Activated CD4-positive, alpha-beta T cell treated with anti-CD3 and anti-CD28 coated beads, Interleukin-10, Interleukin-2, amounts not matched to agents 100 ng/mL and 50 ng/mL, durations not matched to agents 16 hours and 8 hours (primary cell): Measurements from ENCODE around the gene CCDC127.

Experiments used
- DNase-seq: peaks from one replicate; pipeline ENCODE4 v3.0.0-alpha.2; 2020

The CCDC127 gene

GRCh38 chr5:187617-188451, 30.1 kb downstream of the CCDC127 start:
- no peak for DNase-seq

GRCh38 chr5:187042-187431, 30.9 kb downstream of the CCDC127 start:
- DNase-seq: no peak

GRCh38 chr5:186091-187041, 31.6 kb downstream of the CCDC127 start:
- DNase-seq: no peak

GRCh38 chr5:185095-186070, 32.6 kb downstream of the CCDC127 start:
- no peak for DNase-seq

GRCh38 chr5:184471-184870, 33.5 kb downstream of the CCDC127 start:
- no peak for DNase-seq

- no peak for DNase-seq
Measured at GRCh38 chr5:182126-182525, 35.8 kb downstream of the CCDC127 start.

GRCh38 chr5:181566-181965, 36.4 kb downstream of the CCDC127 start:
- no peak for DNase-seq

- no peak for DNase-seq
Measured at GRCh38 chr5:181160-181559, 36.8 kb downstream of the CCDC127 start.

GRCh38 chr5:180286-180918, 37.6 kb downstream of the CCDC127 start:
- DNase-seq: no peak

GRCh38 chr5:179401-179800, 38.6 kb downstream of the CCDC127 start:
- no peak for DNase-seq

- DNase-seq: no peak
Measured at GRCh38 chr5:178110-178509, 39.8 kb downstream of the CCDC127 start.

GRCh38 chr5:176296-176823, 41.6 kb downstream of the CCDC127 start:
- DNase-seq: no peak

GRCh38 chr5:174876-175465, 43.0 kb downstream of the CCDC127 start:
- DNase-seq: no peak

GRCh38 chr5:174291-174600, 43.7 kb downstream of the CCDC127 start:
- no peak for DNase-seq

GRCh38 chr5:173392-174290, 44.3 kb downstream of the CCDC127 start:
- DNase-seq: no peak

- DNase-seq: no peak
Measured at GRCh38 chr5:172841-173251, 45.1 kb downstream of the CCDC127 start.

- no peak for DNase-seq
Measured at GRCh38 chr5:172421-172820, 45.5 kb downstream of the CCDC127 start.

GRCh38 chr5:171801-172331, 46.1 kb downstream of the CCDC127 start:
- DNase-seq: no peak

- DNase-seq: no peak
Measured at GRCh38 chr5:170971-171800, 46.8 kb downstream of the CCDC127 start.
